GM21529 (cell line): ENCODE measurements around the gene LPP.

ENCODE experiments used
- ATAC-seq: cut with Tn5 transposase; IDR thresholded peaks from one replicate; pipeline ENCODE4 v1.9.1; 2021; ENCODE audit not compliant: unreplicated experiment

LPP gene

GRCh38 chr3:188196232-188196990 lies 42.5 kb downstream of the LPP start:
- no peak for ATAC-seq

- peak; percentile 74 for ATAC-seq
Measured at GRCh38 chr3:188197388-188197847, 43.5 kb downstream of the LPP start.

DNA sequence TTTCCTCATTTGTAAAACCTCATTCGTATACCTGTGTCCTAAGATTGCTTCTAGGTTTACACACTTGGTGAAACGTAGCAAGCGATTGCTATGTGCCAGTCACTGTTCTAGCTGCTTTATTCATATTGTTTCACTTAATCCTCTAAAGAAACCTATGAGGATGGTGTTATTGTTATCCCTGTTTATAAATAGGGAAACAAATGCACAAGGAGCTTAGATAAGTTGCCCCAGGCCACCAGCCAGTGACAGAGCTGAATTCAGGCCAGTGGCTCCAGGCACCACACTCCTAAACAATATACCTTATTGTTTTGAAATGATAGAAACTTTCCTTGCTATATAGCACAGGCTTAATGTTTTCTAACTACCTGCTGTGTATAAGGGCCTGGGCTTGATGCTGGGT lies 44.0 kb downstream of the LPP start:
- no peak for ATAC-seq

DNA sequence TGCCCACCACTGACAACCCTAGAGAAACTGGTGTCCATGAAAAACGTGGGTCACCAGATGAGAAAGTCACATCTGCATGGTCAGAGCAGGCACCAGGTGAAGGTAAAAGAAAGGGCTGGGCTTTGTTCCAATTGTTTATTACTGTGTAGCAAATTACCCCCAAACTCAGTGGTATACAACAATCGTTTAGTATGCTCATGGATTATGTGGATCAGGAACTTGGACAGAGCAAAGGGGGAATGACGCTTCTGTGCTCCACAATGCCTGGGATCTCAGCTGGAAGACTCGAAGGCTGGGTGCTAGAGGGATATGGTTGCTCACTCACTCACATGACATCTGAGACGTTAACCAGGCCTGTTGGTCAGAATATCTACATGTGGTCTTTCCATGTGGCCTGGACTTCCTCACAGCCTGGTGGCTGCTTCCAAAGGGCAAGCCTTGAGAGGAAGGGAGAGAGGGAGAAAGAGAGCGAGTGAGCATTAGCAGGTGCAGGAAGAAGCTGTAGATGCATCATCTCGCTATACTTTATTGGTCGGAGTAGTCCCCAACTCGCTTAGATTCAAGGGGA lies 44.9 kb downstream of the LPP start:
- ATAC-seq = no peak

DNA sequence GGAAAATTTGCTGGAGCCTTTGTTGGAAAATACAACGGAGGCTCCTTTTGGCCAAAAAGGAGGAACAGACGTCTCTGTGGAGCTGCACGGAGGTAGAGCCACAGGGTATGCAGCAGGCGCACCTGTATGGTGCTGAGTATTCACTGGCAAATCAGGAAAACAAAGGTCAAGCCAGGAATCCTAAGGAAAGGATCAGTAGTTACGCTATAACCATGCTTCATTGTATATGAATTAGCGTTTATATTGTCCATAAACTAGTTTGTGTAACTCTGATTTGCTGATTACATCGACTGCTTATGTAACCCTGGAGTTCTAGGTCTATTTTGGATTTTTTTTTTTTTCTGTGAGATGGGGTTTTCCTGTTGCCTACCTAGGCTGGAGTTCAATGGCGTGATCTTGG lies 45.4 kb downstream of the LPP start:
- no peak for ATAC-seq

- no peak for ATAC-seq
Measured at GRCh38 chr3:188200481-188200880, 46.5 kb downstream of the LPP start.

DNA sequence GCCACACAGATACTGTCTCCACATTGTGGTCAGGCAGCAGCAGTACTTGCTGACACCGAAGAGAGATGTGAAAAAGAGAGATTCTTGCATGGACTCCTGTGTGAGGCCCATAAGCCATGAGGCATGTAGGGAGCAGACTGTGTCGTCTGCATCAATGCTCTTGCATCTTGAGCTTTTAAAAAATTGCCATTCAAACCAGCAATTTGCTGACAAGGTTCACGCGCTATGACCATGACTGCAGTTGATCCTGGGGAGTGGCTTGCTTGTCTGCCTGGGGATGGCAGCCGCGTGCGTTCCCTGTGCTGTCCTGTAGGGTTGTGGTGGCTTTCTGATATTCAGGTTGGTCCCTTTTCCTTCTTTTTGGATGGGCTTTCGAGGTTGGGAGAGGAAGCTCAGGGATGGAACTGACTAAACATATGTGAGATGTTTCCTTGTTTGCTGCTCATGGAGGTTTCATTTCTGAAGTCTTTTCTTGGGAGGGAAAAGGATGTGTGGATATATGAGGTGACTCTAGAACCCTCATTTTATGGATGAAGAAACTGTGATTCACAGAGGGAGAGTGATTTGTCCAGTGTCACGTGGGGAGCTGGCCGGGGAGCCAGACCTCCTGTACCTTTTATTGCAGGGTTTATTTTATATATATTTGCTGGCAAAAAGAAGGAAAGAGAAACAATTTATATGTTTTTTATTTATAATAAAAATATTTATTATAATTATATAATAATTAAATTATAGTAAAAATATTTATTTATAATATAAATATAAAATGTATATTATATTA lies 48.6 kb downstream of the LPP start:
- ATAC-seq = no peak

DNA sequence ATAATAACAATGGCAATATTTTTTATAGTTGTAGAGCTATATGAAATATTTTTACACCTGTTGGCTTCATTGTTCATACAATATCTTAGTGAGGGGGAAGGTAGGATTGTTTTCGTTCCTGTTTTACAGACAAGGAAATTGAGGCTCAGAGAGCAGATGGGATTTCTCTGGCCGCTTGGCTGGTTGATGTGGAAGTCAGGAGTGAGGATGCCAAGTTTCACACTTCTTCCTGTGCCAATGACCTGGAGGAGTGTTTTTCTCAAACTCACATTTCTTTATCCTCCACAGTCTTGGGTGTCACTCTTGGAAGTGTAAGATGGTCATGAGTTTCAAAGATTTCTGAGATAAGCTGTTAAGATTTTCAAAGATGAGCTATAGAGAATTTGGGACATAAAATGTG lies 50.6 kb downstream of the LPP start:
- ATAC-seq = no peak

DNA sequence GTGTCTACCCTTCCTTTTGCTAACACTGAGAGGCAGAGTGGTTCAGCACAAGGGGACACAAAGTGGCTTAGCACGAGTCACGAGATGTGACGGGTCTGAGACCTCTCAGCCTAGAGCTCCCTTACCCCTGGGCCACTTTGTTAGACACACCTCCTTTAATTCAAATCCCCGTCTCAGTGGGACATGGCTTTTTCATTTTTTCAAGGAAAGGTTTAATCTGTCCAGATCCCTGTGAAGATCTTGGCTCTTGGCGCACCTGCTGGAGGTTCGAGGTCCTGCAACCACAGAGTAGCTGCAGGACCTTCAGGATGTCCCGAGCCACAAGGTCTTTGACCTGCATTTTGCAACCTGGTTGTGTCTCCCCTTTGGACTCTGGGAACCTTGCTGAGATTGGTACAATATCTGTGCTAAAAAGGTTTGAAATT lies 52.0 kb downstream of the LPP start:
- no peak for ATAC-seq

GRCh38 chr3:188206787-188207186 lies 52.8 kb downstream of the LPP start:
- ATAC-seq = no peak

- ATAC-seq = no peak
Measured at GRCh38 chr3:188207941-188208515, 54.1 kb downstream of the LPP start.

DNA sequence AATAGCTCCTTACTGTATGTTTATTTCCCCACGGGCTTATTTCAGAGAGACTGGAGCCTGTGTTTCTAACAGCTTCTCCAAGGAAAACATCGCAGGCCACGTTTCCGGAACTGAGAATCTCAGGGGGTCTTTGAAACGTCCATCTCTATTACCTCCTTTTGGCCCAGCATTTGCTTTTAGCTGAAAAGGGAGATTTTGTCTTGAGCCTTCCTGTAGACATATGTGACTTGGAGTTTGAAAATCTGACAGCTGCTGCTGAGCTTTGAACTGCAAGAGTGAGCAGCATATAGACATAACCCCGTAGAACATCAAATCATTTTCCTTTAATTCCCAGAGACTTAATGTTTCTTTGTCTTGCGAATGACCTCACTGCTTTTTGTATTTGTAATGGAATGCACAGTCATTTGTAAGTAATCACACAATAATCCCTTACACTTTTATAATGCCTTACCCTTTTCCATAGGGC lies 54.6 kb downstream of the LPP start:
- no peak for ATAC-seq

DNA sequence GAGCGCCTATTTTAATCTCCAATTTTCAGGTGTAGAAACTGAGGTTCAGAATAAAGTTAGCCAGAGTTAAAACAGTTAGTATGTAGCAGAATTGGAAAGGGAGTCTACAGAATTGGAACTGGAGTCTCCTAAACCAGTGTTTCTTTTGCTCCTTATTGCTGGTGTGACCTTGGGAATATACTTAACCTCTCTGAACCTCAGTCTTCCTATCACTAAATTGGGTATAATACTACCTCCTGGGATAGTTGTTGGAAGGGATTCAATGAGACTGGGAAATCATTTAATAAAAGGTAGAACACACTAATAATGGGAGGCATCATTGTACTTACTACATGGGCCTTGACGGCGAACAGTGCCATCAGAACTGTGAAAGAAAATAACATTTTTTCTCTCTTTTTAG lies 55.1 kb downstream of the LPP start:
- ATAC-seq = no peak

GRCh38 chr3:188209740-188210139 lies 55.8 kb downstream of the LPP start:
- no peak for ATAC-seq

- ATAC-seq = no peak
Measured at GRCh38 chr3:188211476-188211875, 57.5 kb downstream of the LPP start.

DNA sequence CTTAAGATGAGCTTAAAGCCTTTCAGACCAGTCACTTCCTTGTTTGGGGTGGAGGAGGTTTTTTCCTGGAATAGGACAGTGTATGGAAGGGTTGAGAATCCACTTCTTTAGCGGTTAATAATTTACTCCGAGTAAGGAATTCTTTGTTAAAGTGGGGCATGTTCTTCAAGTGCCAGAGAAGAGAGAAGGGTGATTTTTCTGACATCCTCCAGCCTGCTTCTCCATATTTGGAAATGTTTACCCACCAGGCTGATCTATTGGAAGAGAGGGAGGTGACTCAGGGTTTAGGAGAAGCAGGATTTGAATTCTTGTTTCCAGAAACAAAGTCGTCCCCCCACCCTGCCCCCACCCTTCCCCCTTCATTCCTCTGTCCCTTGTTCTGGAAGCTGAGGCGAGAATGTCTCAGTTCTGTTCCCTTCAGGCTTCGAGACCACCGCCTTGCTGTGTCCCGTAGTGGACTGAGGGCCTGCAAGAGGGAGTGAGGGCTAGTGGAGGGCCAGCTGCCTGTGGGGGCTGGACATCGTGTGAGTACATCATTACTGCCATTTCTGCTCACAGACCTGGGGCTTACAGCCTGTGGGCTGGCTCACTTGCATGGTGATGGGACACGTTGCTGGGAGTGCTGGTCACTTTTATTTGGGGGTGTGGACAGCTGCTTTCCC lies 58.5 kb downstream of the LPP start:
- ATAC-seq = no peak

DNA sequence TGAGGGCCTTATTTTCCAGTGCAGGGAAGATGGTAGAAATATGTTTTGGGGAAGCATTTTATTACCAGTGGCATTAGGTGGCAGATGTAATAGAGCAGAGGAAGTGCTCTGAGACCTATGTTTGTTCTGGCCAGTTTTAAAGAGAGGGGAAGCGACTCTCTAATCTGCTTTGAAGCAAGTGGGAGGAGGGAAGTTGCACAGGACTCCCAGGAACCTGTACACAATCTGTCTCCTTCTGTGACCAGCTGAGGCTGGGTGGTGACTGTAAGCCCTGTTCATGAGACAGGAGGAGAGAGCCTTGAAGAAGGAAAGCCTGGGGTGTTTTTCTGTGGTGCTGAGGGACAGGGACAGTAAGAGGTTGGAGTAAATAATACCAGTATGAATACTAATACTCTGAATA lies 60.5 kb downstream of the LPP start:
- no peak for ATAC-seq

- no peak for ATAC-seq
Measured at GRCh38 chr3:188215129-188215528, 61.2 kb downstream of the LPP start.

DNA sequence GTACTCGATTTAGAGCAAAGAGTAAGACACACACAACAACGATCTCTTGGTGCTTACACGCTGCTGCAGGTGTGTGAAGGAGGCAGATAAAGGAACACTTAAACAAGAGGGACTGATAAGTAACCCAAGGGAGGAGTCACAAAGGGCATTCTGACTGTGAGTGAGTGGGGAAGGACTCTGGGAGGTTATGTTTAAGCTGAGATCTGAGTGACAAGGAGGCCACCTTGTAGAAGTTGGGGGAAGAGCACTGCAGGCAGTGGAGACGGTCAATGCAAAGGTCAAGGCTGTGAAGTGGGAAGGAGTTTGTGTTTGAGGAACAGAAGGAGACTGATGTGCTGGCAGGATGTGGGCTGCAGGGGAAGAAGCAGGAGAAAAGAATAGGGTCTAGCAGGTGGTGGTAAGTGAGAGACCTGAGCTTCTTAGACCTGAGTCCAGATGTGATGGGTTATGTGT lies 63.1 kb downstream of the LPP start:
- no peak for ATAC-seq

- no peak for ATAC-seq
Measured at GRCh38 chr3:188217726-188218125, 63.8 kb downstream of the LPP start.

GRCh38 chr3:188218603-188219002 lies 64.6 kb downstream of the LPP start:
- no peak for ATAC-seq
